Right lobe of liver (tissue), 6 donors: ENCODE results near the gene IVD. TPM values are rescaled to one million over a fixed set of nuclear protein-coding genes. Genes with fewer than 3 reads are reported as not detected.

Experiments used
- ATAC-seq, 4 donors: fragments of 200-7000 bp; cut with Tn5 transposase; one replicate each; pipeline ENCODE4 v1.9.1; 2020; ENCODE audit warnings: mild to moderate bottlenecking in 4 of 4, moderate library complexity in 4 of 4
- DNase-seq, 3 donors: peaks; one replicate each; pipeline ENCODE4 v3.0.0-alpha.2; 2020
- H3K27ac ChIP-seq, 3 donors: fragments of 200-600 bp; one replicate each; pipeline ENCODE4 v1.8.0; 2022
- H3K27me3 ChIP-seq, 2 donors: fragments of 200-600 bp; one replicate each; pipeline ENCODE4 v1.8.0; 2022
- H3K36me3 ChIP-seq, 4 donors: fragments of 200-600 bp; sonication (generic) in 1 of 4; one replicate each; pipeline versions ENCODE4 v1.5.1 to v1.8.0; 2017 to 2022; ENCODE audit warnings: control low read depth in 1 of 4
- H3K4me1 ChIP-seq, 4 donors: fragments of 200-600 bp; sonication (generic) in 1 of 4; one replicate each; pipeline versions ENCODE4 v1.5.1 to v1.8.0; 2017 to 2022; ENCODE audit warnings: control low read depth in 1 of 4
- H3K4me3 ChIP-seq, 3 donors: fragments of 200-600 bp; one replicate each; pipeline ENCODE4 v1.8.0; 2022
- H3K9me3 ChIP-seq, 4 donors: fragments of 200-600 bp; sonication (generic) in 1 of 4; one replicate each; pipeline versions ENCODE4 v1.5.1 to v1.8.0; 2017 to 2022; ENCODE audit warnings: control low read depth in 1 of 4
- POLR2A ChIP-seq: fragments of 450-650 bp; IDR thresholded peaks from one replicate; pipeline ENCODE4 v1.6.1; 2017; ENCODE audit warnings: antibody characterized with exemption, mild to moderate bottlenecking
- WGBS: methylation state at CpG from one replicate; pipeline ENCODE4 v1.1.6; 2018; ENCODE audit warnings: low coverage, low lambda C conversion rate; ENCODE audit not compliant: insufficient coverage; ENCODE audit errors: missing lambda C conversion rate; 5-methylcytosine and 5-hydroxymethylcytosine counted together
- intact Hi-C, 2 donors: fragments of 100-400 bp; cut with DNase I; formaldehyde crosslinking; loops; one replicate each; pipeline versions ENCODE4 v1.11.2 to v1.14.1; 2022
- total RNA-seq, 6 experiments: library from RNA; depleted of rRNA in 2 of 6; stranded (reverse); fragments of >200 nt in 2 of 6; fragmentation: NEBNext Ultra II Directional in 3 of 6; extraction: Animal tissue kit (Norgen Biotek cat#: 25700) in 3 of 6; gene quantifications; one replicate each; pipeline versions ENCODE4 v1.1.0 to v1.2.4, GENCODE V29; 2016 to 2023
- TF ChIP-seq, protein P1 (sequence below), 4 donors: fragments of 200-600 bp in 3 of 4; fragments of 450-650 bp in 1 of 4; IDR thresholded peaks; one replicate each; pipeline versions ENCODE4 v1.5.1 to v1.8.0; 2016 to 2022; ENCODE audit warnings: antibody characterized with exemption in 4 of 4, mild to moderate bottlenecking in 2 of 4
- donor health status: DM: no; HTN: yes; CAD: no.
- donor health status: DM: no; HTN: no; CAD: no.
- donor health status: DM: no; HTN: no; CAD: no.
- donor health status: DM: no; HTN: yes; CAD: no.
- donor health status: DM: no; HTN: yes; CAD: no.

Gene IVD
- total RNA-seq, 6 experiments from 2014 or later: 89.7 to 231 (median 122) TPM

DNA sequence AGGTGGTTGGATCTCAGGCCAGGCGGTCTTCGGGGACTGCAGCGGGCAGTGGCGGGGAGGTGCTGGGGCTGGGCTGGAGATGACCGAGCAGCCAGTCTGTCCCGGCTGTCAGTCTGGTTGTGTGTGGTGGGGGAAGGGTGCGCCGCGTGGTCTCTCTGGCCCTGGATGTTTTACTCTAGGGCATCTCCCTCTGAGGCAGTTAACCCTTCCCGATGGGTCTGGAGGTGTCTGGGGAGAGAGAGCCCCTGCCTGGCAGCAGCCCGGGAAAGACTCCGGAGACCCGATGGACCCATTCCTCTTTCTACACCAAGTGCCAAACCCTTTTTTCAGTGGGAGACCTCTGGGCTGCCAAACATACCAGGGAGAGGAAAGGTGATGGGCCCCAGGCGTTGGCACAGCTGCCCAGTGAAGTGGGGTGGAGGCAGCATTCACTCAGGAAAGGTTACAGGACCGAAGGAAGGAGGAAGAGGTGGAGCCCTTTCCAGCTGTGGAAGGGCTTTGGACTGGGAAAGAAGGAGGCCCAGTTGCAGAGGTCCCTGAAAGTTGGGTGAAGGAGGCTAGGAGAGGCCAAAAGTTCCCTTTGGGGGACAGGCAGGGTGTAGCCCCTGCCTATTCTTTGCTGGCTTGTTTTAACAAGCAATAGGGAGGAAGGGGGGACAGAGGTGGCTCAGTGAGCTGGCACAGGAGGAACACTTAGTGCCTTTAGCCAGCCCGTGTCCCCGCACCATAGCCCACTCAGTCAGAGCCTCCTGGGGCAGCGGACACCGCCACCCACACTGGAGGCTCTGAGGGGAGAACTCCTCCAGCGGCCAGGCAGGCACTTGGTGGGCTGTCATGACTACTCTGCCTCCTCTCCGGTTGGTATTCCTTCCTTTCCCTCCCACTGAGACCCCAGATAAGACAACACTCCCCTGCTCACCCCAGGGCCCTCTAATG is 32.4 kb downstream of the IVD start:
- 40% methylated on average over 2 of the region's 21 CpGs for WGBS
- Histone ChIP-seq H3K9me3 (no peaks in the 10 kb centered on the region), H3K4me1 (peaks cover 0 to 14% (median 2%) of the 10 kb centered on the region in 4 donors), H3K4me3 (no peak overlapping the region), H3K36me3 (no peaks in the 10 kb centered on the region), H3K27me3 (no peaks in the 10 kb centered on the region), H3K27ac (no peak overlapping the region)
- DNase-seq: no peak
- no peak for ATAC-seq
- TF ChIP-seq, protein P1, sequence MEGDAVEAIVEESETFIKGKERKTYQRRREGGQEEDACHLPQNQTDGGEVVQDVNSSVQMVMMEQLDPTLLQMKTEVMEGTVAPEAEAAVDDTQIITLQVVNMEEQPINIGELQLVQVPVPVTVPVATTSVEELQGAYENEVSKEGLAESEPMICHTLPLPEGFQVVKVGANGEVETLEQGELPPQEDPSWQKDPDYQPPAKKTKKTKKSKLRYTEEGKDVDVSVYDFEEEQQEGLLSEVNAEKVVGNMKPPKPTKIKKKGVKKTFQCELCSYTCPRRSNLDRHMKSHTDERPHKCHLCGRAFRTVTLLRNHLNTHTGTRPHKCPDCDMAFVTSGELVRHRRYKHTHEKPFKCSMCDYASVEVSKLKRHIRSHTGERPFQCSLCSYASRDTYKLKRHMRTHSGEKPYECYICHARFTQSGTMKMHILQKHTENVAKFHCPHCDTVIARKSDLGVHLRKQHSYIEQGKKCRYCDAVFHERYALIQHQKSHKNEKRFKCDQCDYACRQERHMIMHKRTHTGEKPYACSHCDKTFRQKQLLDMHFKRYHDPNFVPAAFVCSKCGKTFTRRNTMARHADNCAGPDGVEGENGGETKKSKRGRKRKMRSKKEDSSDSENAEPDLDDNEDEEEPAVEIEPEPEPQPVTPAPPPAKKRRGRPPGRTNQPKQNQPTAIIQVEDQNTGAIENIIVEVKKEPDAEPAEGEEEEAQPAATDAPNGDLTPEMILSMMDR (IDR thresholded peaks at IDR 0.05): no peak
- TF ChIP-seq POLR2A: no peak
- intact Hi-C loops: no loop called here

- Histone ChIP-seq H3K4me1 (peaks cover 0 to 14% (median 2%) of the 10 kb centered on the region in 4 donors), H3K9me3 (no peaks in the 10 kb centered on the region), H3K27ac (no peak overlapping the region), H3K4me3 (no peak overlapping the region), H3K27me3 (no peaks in the 10 kb centered on the region), H3K36me3 (no peaks in the 10 kb centered on the region)
- 61% methylated on average over 9 of the region's 12 CpGs for WGBS
- intact Hi-C loops: no loop called here
- DNase-seq: no peak
- TF ChIP-seq, protein P1 (IDR thresholded peaks at IDR 0.05): no peak
- no peak for ATAC-seq
Measured at GRCh38 chr15:40438712-40439111, 33.1 kb downstream of the IVD start.

DNA sequence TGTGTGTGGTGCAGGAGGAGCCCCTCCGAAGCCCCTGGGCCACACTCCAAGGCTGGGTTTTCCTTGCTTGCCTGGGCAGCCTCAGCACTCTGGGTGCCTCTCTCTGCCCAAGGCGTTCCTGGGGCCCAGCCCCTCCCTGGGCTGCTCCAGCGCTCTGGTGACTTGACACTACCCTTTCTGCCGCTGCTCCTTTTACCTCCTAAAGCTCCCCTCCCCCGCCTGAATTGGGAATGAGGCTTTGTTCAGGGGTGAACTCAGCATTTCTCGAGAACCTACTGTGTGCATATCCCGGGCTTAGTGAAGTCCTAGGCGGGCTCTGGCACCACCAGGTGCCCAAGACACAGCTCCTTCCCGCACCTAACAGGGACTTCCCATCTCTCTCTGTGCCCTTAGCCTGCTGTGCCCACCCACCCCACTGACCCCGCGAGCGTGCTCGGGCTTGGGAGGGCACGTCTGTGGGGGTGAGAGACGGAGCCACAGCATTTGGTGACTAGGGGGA is 33.9 kb downstream of the IVD start:
- DNase-seq: no peak
- Histone ChIP-seq H3K4me3 (peak overlapping the region in 2 of 3 donors; percentile 72 to 89), H3K9me3 (no peaks in the 10 kb centered on the region), H3K36me3 (no peaks in the 10 kb centered on the region), H3K27ac (no peak overlapping the region), H3K4me1 (peaks cover 0 to 14% (median 2%) of the 10 kb centered on the region in 4 donors), H3K27me3 (no peaks in the 10 kb centered on the region)
- ATAC-seq: no peak
- WGBS: 10% methylated on average over 10 of the region's 15 CpGs
- intact Hi-C loops: no loop called here
- TF ChIP-seq, protein P1 (IDR thresholded peaks at IDR 0.05): no peak
- TF ChIP-seq POLR2A: no peak

DNA sequence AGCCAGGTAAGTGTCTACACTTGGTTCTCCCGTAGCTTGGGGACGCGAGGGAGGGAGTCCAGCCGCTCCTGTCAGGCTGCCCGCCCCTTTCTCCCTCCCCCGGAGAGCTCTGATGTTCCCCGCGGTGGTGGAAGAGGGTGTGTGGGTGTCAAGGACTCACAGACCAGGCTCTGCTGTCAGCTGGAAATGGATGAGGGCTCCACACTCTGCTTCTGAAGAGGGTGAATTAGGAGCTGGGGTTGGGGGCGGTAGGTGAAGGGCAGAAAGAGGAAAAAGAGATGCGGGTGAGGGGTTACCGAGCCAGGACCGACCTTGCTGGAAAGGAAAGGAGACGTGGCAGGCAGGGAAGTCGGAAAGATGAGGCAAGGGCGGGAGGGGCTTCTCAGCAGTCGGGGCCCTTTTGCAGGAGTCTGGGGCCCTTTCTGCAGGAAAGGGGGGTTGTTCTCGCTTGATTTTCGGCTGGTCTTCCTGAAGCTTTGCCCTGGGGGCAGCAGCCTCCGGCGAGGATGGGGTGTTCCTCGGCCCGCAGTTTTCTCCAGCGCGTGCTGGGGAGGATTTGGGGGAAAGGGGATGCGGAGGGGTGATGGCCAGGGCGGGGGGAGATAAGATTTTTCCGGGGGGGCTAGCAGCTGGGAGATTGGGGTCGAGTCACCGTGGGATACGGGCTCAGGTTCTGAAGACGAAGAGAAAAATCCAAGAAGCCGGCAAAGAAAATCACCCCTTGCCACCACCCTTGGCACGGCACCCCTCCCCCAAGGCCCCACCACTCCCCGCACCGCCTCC is 34.6 kb downstream of the IVD start:
- intact Hi-C loops: no loop called here
- peak; percentile 5 to 33 (median 22) for ATAC-seq
- Histone ChIP-seq H3K4me3 (peak overlapping the region; percentile 35 to 89 (median 72)), H3K27me3 (no peaks in the 10 kb centered on the region), H3K36me3 (no peaks in the 10 kb centered on the region), H3K4me1 (peaks cover 0 to 14% (median 2%) of the 10 kb centered on the region in 4 donors), H3K27ac (no peak overlapping the region), H3K9me3 (no peaks in the 10 kb centered on the region)
- peak in 1 of 3 donors; percentile 55 for DNase-seq
- no peak for TF ChIP-seq POLR2A
- TF ChIP-seq, protein P1 (IDR thresholded peaks at IDR 0.05): peak in 1 of 4 donors; percentile 12
- WGBS: 1% methylated on average over 30 of the region's 35 CpGs
